IMR-90 (cell line): ENCODE data around the gene WDR6. TPM values are rescaled to one million over a fixed set of nuclear protein-coding genes. Genes with fewer than 3 reads are reported as not detected.

Source experiments
- ATAC-seq: fragments of 200-7000 bp; cut with Tn5 transposase; 2 replicates; pipeline ENCODE4 v1.9.1; 2020; ENCODE audit warnings: low read depth, mild to moderate bottlenecking, moderate library complexity
- BruUV-seq: library from RNA; stranded (reverse); fragments of 400-500 nt; replicated peaks from 2 replicates; lab custom pipeline; 2021; lab: Mats Ljungman, UMichigan
- CTCF ChIA-PET: fragments of 300-600 bp; formaldehyde crosslinking; extraction: SDS; loops from one replicate; lab custom pipeline; 2021; ENCODE audit warnings: antibody characterized with exemption; lab: Yijun Ruan, JAX
- POLR2A ChIA-PET: fragments of 300-600 bp; sonication (Branson Sonifier 250); formaldehyde crosslinking; loops from one replicate; lab custom pipeline; 2022; ENCODE audit warnings: antibody characterized with exemption; ENCODE audit not compliant: unreplicated experiment; lab: Charles Lee
- DNase-seq: peaks from one replicate; pipeline ENCODE4 v3.0.0; 2013
- H2AFZ ChIP-seq: replicated peaks from 2 replicates; pipeline ENCODE3; 2013; ENCODE audit warnings: low read length, mild to moderate bottlenecking; ENCODE audit not compliant: poor library complexity
- H2AK5ac ChIP-seq: 2 replicates; pipeline ENCODE4 v1.6.1; 2013; ENCODE audit warnings: low read depth, low read length, inconsistent platforms
- H2AK9ac ChIP-seq: replicated peaks from 2 replicates; pipeline ENCODE3; 2013; ENCODE audit warnings: mild to moderate bottlenecking, low read depth, low read length, moderate library complexity; ENCODE audit not compliant: poor library complexity
- H2BK120ac ChIP-seq: 2 replicates; pipeline ENCODE4 v1.6.1; 2013; ENCODE audit warnings: low read depth, low read length, inconsistent platforms
- H2BK15ac ChIP-seq: 3 replicates; pipeline ENCODE4 v1.6.1; 2013; ENCODE audit warnings: low read depth, low read length, inconsistent platforms
- H2BK20ac ChIP-seq: 2 replicates; pipeline ENCODE4 v1.6.1; 2013; ENCODE audit warnings: low read depth, mild to moderate bottlenecking, inconsistent platforms, low read length, moderate library complexity
- H2BK5ac ChIP-seq: 2 replicates; pipeline ENCODE4 v1.6.1; 2013; ENCODE audit warnings: mild to moderate bottlenecking, low read depth, low read length, inconsistent platforms; ENCODE audit not compliant: poor library complexity, severe bottlenecking
- H3K14ac ChIP-seq: replicated peaks from 2 replicates; pipeline ENCODE4 v1.6.1; 2013; ENCODE audit warnings: low read depth, low read length, inconsistent platforms
- H3K18ac ChIP-seq: 2 replicates; pipeline ENCODE4 v1.6.1; 2013; ENCODE audit warnings: low read depth, low read length, control low read depth
- H3K23ac ChIP-seq: 2 replicates; pipeline ENCODE4 v1.6.1; 2013; ENCODE audit warnings: low read depth, low read length, inconsistent platforms
- H3K27ac ChIP-seq: 2 replicates; pipeline ENCODE4 v1.5.1; 2013; ENCODE audit warnings: mild to moderate bottlenecking, control low read depth, low read length; ENCODE audit not compliant: insufficient read depth
- H3K27me3 ChIP-seq: 2 replicates; pipeline ENCODE4 v1.6.1; 2013; ENCODE audit warnings: low read length; ENCODE audit not compliant: control insufficient read depth, insufficient read depth
- H3K36me3 ChIP-seq: 2 replicates; pipeline ENCODE4 v1.6.1; 2013; ENCODE audit warnings: low read length, mixed read lengths; ENCODE audit not compliant: control insufficient read depth, insufficient read depth
- H3K4ac ChIP-seq: 2 replicates; pipeline ENCODE4 v1.6.1; 2013; ENCODE audit warnings: low read depth, low read length, inconsistent platforms
- H3K4me1 ChIP-seq: 2 replicates; pipeline ENCODE4 v1.6.1; 2013; ENCODE audit warnings: low read length, mixed read lengths; ENCODE audit not compliant: control insufficient read depth, insufficient read depth
- H3K4me2 ChIP-seq: 2 replicates; pipeline ENCODE4 v1.6.1; 2013; ENCODE audit warnings: low read depth, mild to moderate bottlenecking, control low read depth, low read length, moderate library complexity
- H3K4me3 ChIP-seq: 2 replicates; pipeline ENCODE4 v1.5.1; 2013; ENCODE audit warnings: low read depth, mild to moderate bottlenecking, control low read depth, low read length, moderate library complexity; ENCODE audit not compliant: insufficient read depth
- H3K56ac ChIP-seq: 2 replicates; pipeline ENCODE4 v1.6.1; 2013; ENCODE audit warnings: low read length, inconsistent platforms; ENCODE audit not compliant: insufficient read depth; ENCODE audit errors: extremely low read depth
- H3K79me1 ChIP-seq, 2 experiments: 2 replicates each; pipeline ENCODE4 v1.6.1; 2013; ENCODE audit warnings: low read length in 2 of 2, inconsistent platforms in 1 of 2, low read depth in 1 of 2
- H3K9ac ChIP-seq: 2 replicates; pipeline ENCODE4 v1.6.1; 2013; ENCODE audit warnings: low read depth, low read length, control low read depth
- H3K9me1 ChIP-seq: 2 replicates; pipeline ENCODE4 v1.6.1; 2013; ENCODE audit warnings: low read length, inconsistent platforms; ENCODE audit not compliant: insufficient read depth
- H3K9me3 ChIP-seq: 2 replicates; pipeline ENCODE4 v1.6.1; 2013; ENCODE audit warnings: low read length; ENCODE audit not compliant: control insufficient read depth, insufficient read depth
- H4K20me1 ChIP-seq: 2 replicates; pipeline ENCODE4 v1.6.1; 2013; ENCODE audit warnings: low read length, inconsistent platforms; ENCODE audit not compliant: insufficient read depth
- H4K5ac ChIP-seq: 2 replicates; pipeline ENCODE4 v1.6.1; 2013; ENCODE audit warnings: mild to moderate bottlenecking, low read depth, low read length, control low read depth
- H4K8ac ChIP-seq, 2 experiments: 2 replicates each; pipeline ENCODE4 v1.6.1; 2013; ENCODE audit warnings: low read depth in 2 of 2, low read length in 2 of 2, control low read depth in 1 of 2, inconsistent platforms in 1 of 2
- H4K91ac ChIP-seq: 2 replicates; pipeline ENCODE4 v1.6.1; 2013; ENCODE audit warnings: low read depth, low read length, inconsistent platforms; ENCODE audit not compliant: insufficient read depth
- BHLHE40 ChIP-seq: fragments of 150-350 bp; IDR thresholded peaks from 2 replicates; pipeline ENCODE4 v1.6.1; 2016; ENCODE audit warnings: mild to moderate bottlenecking, low read depth, low read length
- MXI1 ChIP-seq: IDR thresholded peaks from 2 replicates; pipeline ENCODE4 v1.6.1; 2012; ENCODE audit warnings: low read depth, mild to moderate bottlenecking, low read length, moderate library complexity, borderline replicate concordance
- RCOR1 ChIP-seq: IDR thresholded peaks from 2 replicates; pipeline ENCODE4 v1.6.1; 2012; ENCODE audit warnings: mild to moderate bottlenecking, low read length, improper control_type of control experiment; ENCODE audit not compliant: insufficient replicate concordance
- SMC3 ChIP-seq: fragments of 150-350 bp; IDR thresholded peaks from 2 replicates; pipeline ENCODE4 v1.6.1; 2016; ENCODE audit warnings: low read depth, mild to moderate bottlenecking, antibody characterized with exemption, low read length, moderate library complexity
- WGBS, 2 experiments: methylation state at CpG; one replicate each; pipeline versions ENCODE4 v1.1.5 to v1.1.7; 2013; ENCODE audit warnings: missing lambda C conversion rate in 2 of 2; ENCODE audit not compliant: insufficient read length in 1 of 2; ENCODE audit errors: extremely low coverage in 2 of 2; 5-methylcytosine and 5-hydroxymethylcytosine counted together
- dilution Hi-C: fragments of 300-500 bp; cut with HindIII; formaldehyde crosslinking; loops from one replicate; pipeline ENCODE4 v1.14.3; 2018; ENCODE audit warnings: low sequenced_read_pairs; ENCODE audit not compliant: unreplicated experiment
- in situ Hi-C: fragments of 300-500 bp; cut with MboI; formaldehyde crosslinking; loops from 3 replicates; pipeline ENCODE4 v1.14.3; 2019; ENCODE audit warnings: low sequenced_read_pairs, inconsistent platforms, mixed read lengths
- intact Hi-C: fragments of 100-400 bp; cut with micrococcal nuclease; formaldehyde crosslinking; loops from 2 replicates; pipeline ENCODE4 v1.10.0; 2022
- polyA plus RNA-seq, 3 experiments: library from polyadenylated mRNA; depleted of rRNA; stranded (reverse); fragments of >200 nt; gene quantifications; 2 replicates each; pipeline ENCODE4 v1.2.3, GENCODE V29; 2012; ENCODE audit warnings: low replicate concordance in 1 of 3
- total RNA-seq: library from RNA; depleted of rRNA; stranded (reverse); fragments of >200 nt; gene quantifications from 2 replicates; pipeline ENCODE4 v1.2.3, GENCODE V29; 2012
- TF ChIP-seq, protein P1 (sequence below): fragments of 150-350 bp; IDR thresholded peaks from 2 replicates; pipeline ENCODE4 v1.6.1; 2017; ENCODE audit warnings: mild to moderate bottlenecking, antibody characterized with exemption, low read length, low read depth

WDR6 gene
- total and polyA plus RNA-seq, 2 of the 4 experiments (the other 2 are of a cell fraction): 60.9 to 160 TPM

DNA sequence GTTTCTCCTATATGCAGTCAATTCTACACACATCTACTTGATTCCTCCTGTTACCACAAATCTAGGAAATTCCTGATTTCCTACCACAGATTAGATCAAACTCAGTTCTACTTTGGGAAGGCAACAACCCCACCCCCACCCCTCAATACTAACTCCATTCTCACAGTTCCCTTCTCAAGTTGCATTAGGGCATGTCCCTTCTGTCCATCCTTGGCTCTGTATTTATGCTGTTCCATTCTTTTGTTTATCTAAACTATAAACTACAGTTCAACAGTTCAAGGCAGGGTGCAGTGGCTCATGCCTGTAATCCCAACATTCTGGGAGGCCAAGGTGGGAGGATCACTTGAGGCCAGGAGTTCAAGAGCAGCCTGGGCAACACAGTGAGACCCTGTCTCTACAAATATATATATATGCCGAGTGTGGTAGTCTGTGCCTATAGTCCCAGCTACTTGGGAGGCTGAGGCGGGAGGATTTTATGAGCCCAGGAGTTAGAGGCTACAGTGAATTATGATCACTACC lies 47.2 kb downstream of the WDR6 start:
- no peak overlapping the region; the same call in 1 of the 2 replicates for H3K9ac ChIP-seq
- peaks cover 7% of the 10 kb centered on the region; the same call in 1 of the 2 replicates for H4K20me1 ChIP-seq
- peak overlapping the region; percentile 70 for H2BK120ac ChIP-seq
- 0 out of 2 replicates have a peak overlapping the region, but pooled peaks have one; percentile 30 for H2AK5ac ChIP-seq
- peak overlapping the region in 1 of 2 experiments; percentile 19; a peak in 2 of 4 replicates for H4K8ac ChIP-seq
- no peak overlapping the region; the same call in 1 of the 2 replicates for H4K5ac ChIP-seq
- peak overlapping the region; percentile 76; the same call in 1 of the 2 replicates for H3K27ac ChIP-seq
- no peak for TF ChIP-seq MXI1
- TF ChIP-seq, protein P1, sequence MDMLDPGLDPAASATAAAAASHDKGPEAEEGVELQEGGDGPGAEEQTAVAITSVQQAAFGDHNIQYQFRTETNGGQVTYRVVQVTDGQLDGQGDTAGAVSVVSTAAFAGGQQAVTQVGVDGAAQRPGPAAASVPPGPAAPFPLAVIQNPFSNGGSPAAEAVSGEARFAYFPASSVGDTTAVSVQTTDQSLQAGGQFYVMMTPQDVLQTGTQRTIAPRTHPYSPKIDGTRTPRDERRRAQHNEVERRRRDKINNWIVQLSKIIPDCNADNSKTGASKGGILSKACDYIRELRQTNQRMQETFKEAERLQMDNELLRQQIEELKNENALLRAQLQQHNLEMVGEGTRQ: no peak
- TF ChIP-seq SMC3: no peak
- no peak for TF ChIP-seq RCOR1
- TF ChIP-seq BHLHE40: no peak
- H2BK5ac ChIP-seq: peak overlapping the region; percentile 79
- CTCF ChIA-PET: interaction anchor here (0.6 kb wide), 1 partner anchor 14 kb away, joined by 4 read pairs; no protein-coding TSS in a partner anchor
- H3K14ac ChIP-seq: no peak overlapping the region
- DNase-seq (peak; percentile 13), ATAC-seq (peak; percentile 77)
- peak overlapping the region; percentile 33; the same call in 1 of the 2 replicates for H2BK20ac ChIP-seq
- no peak overlapping the region; the same call in 1 of the 2 replicates for H3K18ac ChIP-seq
- no TSS peak for BruUV-seq
- H3K9me1 ChIP-seq: peaks cover 19% of the 10 kb centered on the region
- no peak overlapping the region for H2BK15ac ChIP-seq
- 0 out of 2 replicates have a peak overlapping the region, but pooled peaks have one; percentile 47 for H4K91ac ChIP-seq
- in situ Hi-C loops: no loop called here
- H3K4ac ChIP-seq: no peak overlapping the region; the same call in 1 of the 2 replicates
- peaks cover 49 to 70% of the 10 kb centered on the region in 2 experiments for H3K79me1 ChIP-seq
- peaks cover 2% of the 10 kb centered on the region; the same call in 1 of the 2 replicates for H3K4me1 ChIP-seq
- peak overlapping the region; percentile 34 for H3K4me2 ChIP-seq
- POLR2A ChIA-PET: no interaction called here
- peaks cover 37% of the 10 kb centered on the region for H3K36me3 ChIP-seq
- H2AK9ac ChIP-seq: no peak overlapping the region
- H3K56ac ChIP-seq: no peak overlapping the region
- H3K9me3 ChIP-seq: no peaks in the 10 kb centered on the region
- H3K23ac ChIP-seq: no peak overlapping the region; the same call in 1 of the 2 replicates
- no CpG with 5 or more reads among the region's 2 CpGs for WGBS, 2 experiments
- no peak overlapping the region for H3K4me3 ChIP-seq
- intact Hi-C loops: no loop called here
- no peak overlapping the region for H2AFZ ChIP-seq
- no peaks in the 10 kb centered on the region for H3K27me3 ChIP-seq
- dilution Hi-C loops: no loop called here
